Transverse colon (tissue), 4 donors: ENCODE results near the gene SRPK3. TPM values are rescaled to one million over a fixed set of nuclear protein-coding genes. Genes with fewer than 3 reads are reported as not detected.

Experiments
- DNase-seq: peaks from one replicate; pipeline ENCODE4 v3.0.0-alpha.2; 2019
- H3K27ac ChIP-seq, 4 donors: fragments of 200-600 bp; sonication (generic); 2 replicates each; pipeline ENCODE4 v1.5.1; 2016 to 2018; ENCODE audit warnings: inconsistent platforms in 4 of 4
- H3K27me3 ChIP-seq: fragments of 200-600 bp; sonication (generic); 2 replicates; pipeline ENCODE4 v1.5.1; 2017; ENCODE audit warnings: inconsistent platforms
- H3K36me3 ChIP-seq, 4 donors: fragments of 200-600 bp; sonication (generic); 2 replicates each; pipeline ENCODE4 v1.5.1; 2017 to 2019; ENCODE audit warnings: inconsistent platforms in 4 of 4
- H3K4me1 ChIP-seq, 4 donors: fragments of 200-600 bp; sonication (generic); 2 replicates each; pipeline ENCODE4 v1.5.1; 2017 to 2020; ENCODE audit warnings: inconsistent platforms in 4 of 4
- H3K4me3 ChIP-seq, 4 donors: fragments of 200-600 bp; sonication (generic); 1 replicate in 1 of 4; 2 replicates in 3 of 4; pipeline versions ENCODE4 v1.5.1 to v1.6.1; 2017 to 2019; ENCODE audit warnings: inconsistent platforms in 4 of 4
- H3K9me3 ChIP-seq, 2 donors: fragments of 200-600 bp; sonication (generic); 2 replicates each; pipeline ENCODE4 v1.5.1; 2017 to 2019; ENCODE audit warnings: inconsistent platforms in 2 of 2
- CTCF ChIP-seq, 5 experiments: fragments of 200-600 bp in 3 of 5; fragments of 450-650 bp in 2 of 5; sonication (generic) in 3 of 5; IDR thresholded peaks; 1 replicate in 2 of 5; 2 replicates in 3 of 5; pipeline ENCODE4 v1.5.1; 2016 to 2017; ENCODE audit warnings: antibody characterized with exemption in 5 of 5, inconsistent platforms in 3 of 5, mild to moderate bottlenecking in 2 of 5, moderate library complexity in 1 of 5
- EP300 ChIP-seq: sonication (generic); formaldehyde crosslinking; IDR thresholded peaks from one replicate; pipeline ENCODE4 v1.6.1; 2017; ENCODE audit warnings: antibody characterized with exemption, low read depth
- POLR2A ChIP-seq: fragments of 450-650 bp; IDR thresholded peaks from one replicate; pipeline ENCODE4 v1.6.1; 2016; ENCODE audit warnings: antibody characterized with exemption, mild to moderate bottlenecking, moderate library complexity
- POLR2AphosphoS5 ChIP-seq, 3 donors: sonication (generic); formaldehyde crosslinking; IDR thresholded peaks; one replicate each; pipeline ENCODE4 v1.6.1; 2016; ENCODE audit warnings: antibody characterized with exemption in 3 of 3
- WGBS, 2 donors: methylation state at CpG; one replicate each; pipeline ENCODE4 v1.1.5; 2018; ENCODE audit warnings: low coverage in 1 of 2; 5-methylcytosine and 5-hydroxymethylcytosine counted together
- in situ Hi-C, 4 donors: fragments of 200-750 bp; cut with MboI; loops; one replicate each; pipeline versions ENCODE4 v1.15.0 to v1.15.1; 2017; ENCODE audit warnings: low sequenced_read_pairs in 3 of 4, low pct_ligation_motif_present in 1 of 4, low pct_unique_long_range_greater_than_20kb in 1 of 4
- intact Hi-C: fragments of 100-400 bp; cut with DNase I; formaldehyde crosslinking; loops from one replicate; pipeline ENCODE4 v1.15.1; 2023; ENCODE audit warnings: low total_unique reads
- total RNA-seq, 4 donors: library from RNA; depleted of rRNA; stranded (reverse); fragments of >200 nt; gene quantifications; one replicate each; pipeline ENCODE4 v1.1.0, GENCODE V29; 2016

Gene SRPK3
- total RNA-seq, 4 donors from 2014 or later: 0.64 to 3.8 (median 1.3) TPM

- Histone ChIP-seq H3K27ac (peak overlapping the region in 1 of 4 donors; percentile 34), H3K9me3 (no peaks in the 10 kb centered on the region), H3K4me1 (no peaks in the 10 kb centered on the region), H3K36me3 (no peaks in the 10 kb centered on the region), H3K4me3 (no peak overlapping the region), H3K27me3 (no peaks in the 10 kb centered on the region)
- intact Hi-C loops: loop anchor here (5.0 kb wide), 1 partner anchor 185 kb away; no protein-coding TSS in a partner anchor
- in situ Hi-C loops: loop anchor here in 1 of 4 donors (25.0 kb wide), 1 partner anchor 195 kb away; the partner anchor contains the start of genes HCFC1 and TMEM187
- DNase-seq: no peak
- TF ChIP-seq CTCF (IDR thresholded peaks at IDR 0.05): no peak
- TF ChIP-seq POLR2A: no peak
- TF ChIP-seq POLR2AphosphoS5 (IDR thresholded peaks at IDR 0.05): no peak
- TF ChIP-seq EP300: no peak
- WGBS, 2 donors: 92% methylated on average over 18 of the region's 20 CpGs; no CpG with 5 or more reads in 1 of the 2 donors
These were observed 13.2 kb upstream of the SRPK3 start for GRCh38 chrX:153767674-153768055.

GRCh38 chrX:153768311-153769157, 12.3 kb upstream of the SRPK3 start:
- Histone ChIP-seq H3K27ac (no peak overlapping the region), H3K9me3 (no peaks in the 10 kb centered on the region), H3K27me3 (no peaks in the 10 kb centered on the region), H3K36me3 (no peaks in the 10 kb centered on the region), H3K4me1 (no peaks in the 10 kb centered on the region), H3K4me3 (no peak overlapping the region)
- 75% methylated on average over 22 of the region's 22 CpGs; no CpG with 5 or more reads in 1 of the 2 donors for WGBS, 2 donors
- TF ChIP-seq CTCF (IDR thresholded peaks at IDR 0.05) (no peak), POLR2A (no peak), POLR2AphosphoS5 (IDR thresholded peaks at IDR 0.05) (no peak), EP300 (no peak)
- intact Hi-C loops: loop anchor here (5.0 kb wide), 1 partner anchor 184 kb away; no protein-coding TSS in a partner anchor
- in situ Hi-C loops: loop anchor here in 1 of 4 donors (25.0 kb wide), 1 partner anchor 194 kb away; the partner anchor contains the start of genes HCFC1 and TMEM187
- DNase-seq: peak; percentile 7

DNA sequence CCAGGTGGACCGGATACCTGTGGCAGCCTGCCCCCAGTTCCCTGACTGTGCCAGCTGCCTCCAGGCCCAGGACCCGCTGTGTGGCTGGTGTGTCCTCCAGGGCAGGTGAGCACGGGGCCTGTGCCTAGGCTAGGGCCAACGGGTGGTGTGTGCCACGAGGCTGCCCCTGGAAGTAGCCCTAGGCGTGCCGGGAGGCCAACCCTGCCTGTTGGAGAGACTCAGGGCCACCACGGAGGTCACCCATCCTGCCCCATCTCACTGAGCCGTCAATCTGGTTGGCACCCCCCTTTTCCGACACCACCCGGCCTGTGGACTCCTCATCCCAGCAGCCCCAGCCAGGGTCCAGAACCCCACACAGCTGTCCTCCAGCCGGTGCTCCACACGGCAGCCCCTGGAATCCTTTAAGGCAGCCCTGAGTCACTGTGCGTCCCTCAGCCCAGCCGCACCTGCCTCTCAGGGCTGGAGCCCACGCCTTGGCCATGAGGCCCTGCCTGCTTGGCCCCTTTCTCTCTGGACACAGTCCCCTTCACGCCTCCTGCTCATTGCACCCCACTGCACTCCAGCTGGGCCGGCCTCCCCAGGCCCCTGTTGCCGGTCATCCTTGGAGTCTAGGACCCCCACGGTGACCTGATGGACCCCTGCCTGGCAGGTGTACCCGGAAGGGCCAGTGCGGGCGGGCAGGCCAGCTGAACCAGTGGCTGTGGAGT, 11.5 kb upstream of the SRPK3 start:
- no peak overlapping the region for H3K4me3 ChIP-seq
- no peaks in the 10 kb centered on the region for H3K9me3 ChIP-seq
- no peaks in the 10 kb centered on the region for H3K36me3 ChIP-seq
- intact Hi-C loops: loop anchor here (5.0 kb wide), 1 partner anchor 183 kb away; no protein-coding TSS in a partner anchor
- DNase-seq: peak; percentile 5
- no peak for TF ChIP-seq CTCF (IDR thresholded peaks at IDR 0.05)
- no peak for TF ChIP-seq EP300
- no peak for TF ChIP-seq POLR2A
- no peak for TF ChIP-seq POLR2AphosphoS5 (IDR thresholded peaks at IDR 0.05)
- no peak overlapping the region for H3K27ac ChIP-seq
- in situ Hi-C loops: loop anchor here in 1 of 4 donors (25.0 kb wide), 1 partner anchor 193 kb away; the partner anchor contains the start of genes HCFC1 and TMEM187
- H3K4me1 ChIP-seq: no peaks in the 10 kb centered on the region
- H3K27me3 ChIP-seq: no peaks in the 10 kb centered on the region
- WGBS, 2 donors: 87% methylated on average over 22 of the region's 23 CpGs; no CpG with 5 or more reads in 1 of the 2 donors
